ENCODE results near the gene PICK1. TPM values are rescaled to one million over a fixed set of nuclear protein-coding genes. Genes with fewer than 3 reads are reported as not detected.

PICK1 gene
- total and polyA plus RNA-seq, 2 of the 13 experiments (the other 11 are each of a cell fraction or from before 2014, with no cell fraction given): 19.3 to 25.3 TPM

- TF ChIP-seq, protein P1, sequence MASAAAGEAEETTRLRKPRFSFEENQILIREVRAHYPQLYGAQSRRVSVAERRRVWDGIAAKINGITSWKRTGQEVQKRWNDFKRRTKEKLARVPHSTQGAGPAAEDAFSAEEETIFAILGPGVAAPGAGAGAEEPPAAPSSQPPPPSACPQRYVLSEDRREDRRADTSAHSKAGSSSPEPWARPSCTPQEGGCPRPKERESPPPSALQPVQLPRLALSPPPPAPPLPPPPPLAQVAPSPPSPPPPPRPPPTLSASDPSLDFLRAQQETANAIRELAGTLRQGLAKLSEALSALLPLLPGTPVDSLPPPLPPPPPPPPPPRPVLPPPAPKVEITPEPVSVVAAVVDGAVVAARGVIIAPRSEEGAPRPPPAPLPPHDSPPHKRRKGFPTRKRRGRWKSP (CRISPR knock-in tag; IDR thresholded peaks at IDR 0.05): no peak
- TF ChIP-seq IRF9 (CRISPR knock-in tag; IDR thresholded peaks at IDR 0.05; ENCODE audit: borderline replicate concordance) (0 out of 2 replicates have a peak, but pooled peaks have one; percentile 46), NR2F1 (CRISPR knock-in tag; IDR thresholded peaks at IDR 0.05) (peak; percentile 53 to 65; a peak in 2 of 4 replicates), KAT8 (CRISPR knock-in tag; IDR thresholded peaks at IDR 0.05) (0 out of 2 replicates have a peak, but pooled peaks have one; percentile 0), ZNF274 (CRISPR knock-in tag; IDR thresholded peaks at IDR 0.05) (peak; percentile 57; the same call in 1 of the 2 replicates), ZNF775 (CRISPR knock-in tag; IDR thresholded peaks at IDR 0.05; ENCODE audit: borderline replicate concordance) (no peak), RFX1 (IDR thresholded peaks at IDR 0.05) (no peak), TOE1 (CRISPR knock-in tag; IDR thresholded peaks at IDR 0.05) (no peak), ZNF782 (CRISPR knock-in tag; IDR thresholded peaks at IDR 0.05; ENCODE audit: borderline replicate concordance) (no peak), TCF12 (IDR thresholded peaks at IDR 0.05) (no peak), TCF12 (CRISPR knock-in tag; IDR thresholded peaks at IDR 0.05) (no peak), ZNF501 (CRISPR knock-in tag; IDR thresholded peaks at IDR 0.05) (peak; percentile 47), PCBP1 (IDR thresholded peaks at IDR 0.05; ENCODE audit: borderline replicate concordance, low read depth, low read length) (no peak), TCF7L2 (IDR thresholded peaks at IDR 0.05; ENCODE audit: low read depth, low read length) (no peak), ZNF333 (CRISPR knock-in tag; IDR thresholded peaks at IDR 0.05; ENCODE audit: borderline replicate concordance) (no peak), MTF2 (CRISPR knock-in tag; IDR thresholded peaks at IDR 0.05; ENCODE audit: borderline replicate concordance) (0 out of 2 replicates have a peak, but pooled peaks have one; percentile 69), CC2D1A (CRISPR knock-in tag; IDR thresholded peaks at IDR 0.05) (no peak), ZNF879 (CRISPR knock-in tag; IDR thresholded peaks at IDR 0.05) (no peak), ZNF232 (CRISPR knock-in tag; IDR thresholded peaks at IDR 0.05; ENCODE audit: borderline replicate concordance) (no peak), CHD4 (IDR thresholded peaks at IDR 0.05; ENCODE audit: borderline replicate concordance, low read length) (no peak), ESRRA (CRISPR knock-in tag; IDR thresholded peaks at IDR 0.05; ENCODE audit: low read depth) (peak; percentile 23; the same call in 1 of the 2 replicates)
- TF ChIP-seq, protein P2, sequence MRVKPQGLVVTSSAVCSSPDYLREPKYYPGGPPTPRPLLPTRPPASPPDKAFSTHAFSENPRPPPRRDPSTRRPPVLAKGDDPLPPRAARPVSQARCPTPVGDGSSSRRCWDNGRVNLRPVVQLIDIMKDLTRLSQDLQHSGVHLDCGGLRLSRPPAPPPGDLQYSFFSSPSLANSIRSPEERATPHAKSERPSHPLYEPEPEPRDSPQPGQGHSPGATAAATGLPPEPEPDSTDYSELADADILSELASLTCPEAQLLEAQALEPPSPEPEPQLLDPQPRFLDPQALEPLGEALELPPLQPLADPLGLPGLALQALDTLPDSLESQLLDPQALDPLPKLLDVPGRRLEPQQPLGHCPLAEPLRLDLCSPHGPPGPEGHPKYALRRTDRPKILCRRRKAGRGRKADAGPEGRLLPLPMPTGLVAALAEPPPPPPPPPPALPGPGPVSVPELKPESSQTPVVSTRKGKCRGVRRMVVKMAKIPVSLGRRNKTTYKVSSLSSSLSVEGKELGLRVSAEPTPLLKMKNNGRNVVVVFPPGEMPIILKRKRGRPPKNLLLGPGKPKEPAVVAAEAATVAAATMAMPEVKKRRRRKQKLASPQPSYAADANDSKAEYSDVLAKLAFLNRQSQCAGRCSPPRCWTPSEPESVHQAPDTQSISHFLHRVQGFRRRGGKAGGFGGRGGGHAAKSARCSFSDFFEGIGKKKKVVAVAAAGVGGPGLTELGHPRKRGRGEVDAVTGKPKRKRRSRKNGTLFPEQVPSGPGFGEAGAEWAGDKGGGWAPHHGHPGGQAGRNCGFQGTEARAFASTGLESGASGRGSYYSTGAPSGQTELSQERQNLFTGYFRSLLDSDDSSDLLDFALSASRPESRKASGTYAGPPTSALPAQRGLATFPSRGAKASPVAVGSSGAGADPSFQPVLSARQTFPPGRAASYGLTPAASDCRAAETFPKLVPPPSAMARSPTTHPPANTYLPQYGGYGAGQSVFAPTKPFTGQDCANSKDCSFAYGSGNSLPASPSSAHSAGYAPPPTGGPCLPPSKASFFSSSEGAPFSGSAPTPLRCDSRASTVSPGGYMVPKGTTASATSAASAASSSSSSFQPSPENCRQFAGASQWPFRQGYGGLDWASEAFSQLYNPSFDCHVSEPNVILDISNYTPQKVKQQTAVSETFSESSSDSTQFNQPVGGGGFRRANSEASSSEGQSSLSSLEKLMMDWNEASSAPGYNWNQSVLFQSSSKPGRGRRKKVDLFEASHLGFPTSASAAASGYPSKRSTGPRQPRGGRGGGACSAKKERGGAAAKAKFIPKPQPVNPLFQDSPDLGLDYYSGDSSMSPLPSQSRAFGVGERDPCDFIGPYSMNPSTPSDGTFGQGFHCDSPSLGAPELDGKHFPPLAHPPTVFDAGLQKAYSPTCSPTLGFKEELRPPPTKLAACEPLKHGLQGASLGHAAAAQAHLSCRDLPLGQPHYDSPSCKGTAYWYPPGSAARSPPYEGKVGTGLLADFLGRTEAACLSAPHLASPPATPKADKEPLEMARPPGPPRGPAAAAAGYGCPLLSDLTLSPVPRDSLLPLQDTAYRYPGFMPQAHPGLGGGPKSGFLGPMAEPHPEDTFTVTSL (CRISPR knock-in tag; IDR thresholded peaks at IDR 0.05; ENCODE audit: borderline replicate concordance): 0 out of 2 replicates have a peak, but pooled peaks have one; percentile 23
These were observed 54.0 kb downstream of the PICK1 start (continued) for GRCh38 chr22:38110863-38111852.

Data from HepG2 (cell line).